KMS-11 (cell line): ENCODE measurements around the gene ZNF273.

ENCODE experiments used
- H2AFZ ChIP-seq: fragments of 200-600 bp; sonication (generic); 2 replicates; pipeline ENCODE4 v1.6.1; 2016; ENCODE audit warnings: antibody characterized with exemption, mixed run types, low read depth
- H3K27ac ChIP-seq: fragments of 200-600 bp; sonication (generic); 2 replicates; pipeline ENCODE4 v1.6.1; 2016; ENCODE audit warnings: mild to moderate bottlenecking, mixed run types
- H3K27me3 ChIP-seq: fragments of 200-600 bp; sonication (generic); 2 replicates; pipeline ENCODE4 v1.6.1; 2017; ENCODE audit warnings: mild to moderate bottlenecking, low read depth, mixed run types, moderate library complexity; ENCODE audit not compliant: insufficient read depth
- H3K36me3 ChIP-seq: fragments of 200-600 bp; sonication (generic); 2 replicates; pipeline ENCODE4 v1.6.1; 2017; ENCODE audit warnings: mild to moderate bottlenecking, mixed run types; ENCODE audit not compliant: insufficient read depth
- H3K4me1 ChIP-seq: fragments of 200-600 bp; sonication (generic); 2 replicates; pipeline ENCODE4 v1.6.1; 2016; ENCODE audit warnings: mild to moderate bottlenecking, low read depth, mixed run types; ENCODE audit not compliant: poor library complexity, severe bottlenecking
- H3K4me2 ChIP-seq: fragments of 200-600 bp; sonication (generic); 2 replicates; pipeline ENCODE4 v1.7.0; 2016; ENCODE audit warnings: mild to moderate bottlenecking, mixed run types
- H3K4me3 ChIP-seq: fragments of 200-600 bp; sonication (generic); IDR thresholded peaks from 2 replicates; pipeline ENCODE4 v1.6.1; 2017; ENCODE audit warnings: low read depth, low read length, mixed read lengths; ENCODE audit not compliant: insufficient read depth
- H3K79me2 ChIP-seq: fragments of 200-600 bp; sonication (generic); 2 replicates; pipeline ENCODE4 v1.6.1; 2016; ENCODE audit warnings: low read depth, mixed run types; ENCODE audit not compliant: insufficient read depth
- H3K9ac ChIP-seq: fragments of 200-600 bp; sonication (generic); 2 replicates; pipeline ENCODE4 v1.6.1; 2016; ENCODE audit warnings: mild to moderate bottlenecking, mixed run types
- H4K20me1 ChIP-seq: fragments of 200-600 bp; sonication (generic); 2 replicates; pipeline ENCODE4 v1.6.1; 2016; ENCODE audit warnings: mild to moderate bottlenecking, mixed run types; ENCODE audit not compliant: insufficient read depth
- CTCF ChIP-seq: fragments of 200-600 bp; sonication (generic); conservative IDR thresholded peaks from 2 replicates; pipeline ENCODE4 v1.6.1; 2017; ENCODE audit warnings: low read depth, mild to moderate bottlenecking, antibody characterized with exemption, low read length, moderate library complexity, mixed read lengths

The ZNF273 gene

GRCh38 chr7:64884913-64885370, 18.1 kb upstream of the ZNF273 start:
- no peaks in the 10 kb centered on the region for H4K20me1 ChIP-seq
- H3K36me3 ChIP-seq: no peaks in the 10 kb centered on the region
- H2AFZ ChIP-seq: no peak overlapping the region
- no peak for TF ChIP-seq CTCF
- H3K9ac ChIP-seq: no peak overlapping the region
- no peaks in the 10 kb centered on the region for H3K4me1 ChIP-seq
- H3K79me2 ChIP-seq: no peaks in the 10 kb centered on the region
- H3K4me3 ChIP-seq: no peak overlapping the region
- H3K27me3 ChIP-seq: no peaks in the 10 kb centered on the region
- H3K27ac ChIP-seq: no peak overlapping the region
- no peak overlapping the region for H3K4me2 ChIP-seq

GRCh38 chr7:64885520-64886240, 17.4 kb upstream of the ZNF273 start:
- Histone ChIP-seq H2AFZ (no peak overlapping the region), H3K27ac (no peak overlapping the region), H4K20me1 (no peaks in the 10 kb centered on the region), H3K4me1 (no peaks in the 10 kb centered on the region), H3K79me2 (no peaks in the 10 kb centered on the region), H3K4me2 (no peak overlapping the region), H3K36me3 (no peaks in the 10 kb centered on the region), H3K27me3 (no peaks in the 10 kb centered on the region), H3K9ac (no peak overlapping the region), H3K4me3 (no peak overlapping the region)
- no peak for TF ChIP-seq CTCF

- no peak overlapping the region for H3K9ac ChIP-seq
- H3K4me2 ChIP-seq: no peak overlapping the region
- no peak overlapping the region for H3K27ac ChIP-seq
- no peak for TF ChIP-seq CTCF
- no peaks in the 10 kb centered on the region for H4K20me1 ChIP-seq
- H3K4me1 ChIP-seq: no peaks in the 10 kb centered on the region
- no peak overlapping the region for H3K4me3 ChIP-seq
- H2AFZ ChIP-seq: no peak overlapping the region
- H3K27me3 ChIP-seq: no peaks in the 10 kb centered on the region
- no peaks in the 10 kb centered on the region for H3K79me2 ChIP-seq
- H3K36me3 ChIP-seq: no peaks in the 10 kb centered on the region
Observed at GRCh38 chr7:64886956-64887545, 16.0 kb upstream of the ZNF273 start.

- no peaks in the 10 kb centered on the region for H3K79me2 ChIP-seq
- no peak overlapping the region for H3K4me3 ChIP-seq
- H3K27me3 ChIP-seq: no peaks in the 10 kb centered on the region
- no peak overlapping the region for H2AFZ ChIP-seq
- H3K4me1 ChIP-seq: no peaks in the 10 kb centered on the region
- TF ChIP-seq CTCF: no peak
- no peak overlapping the region for H3K9ac ChIP-seq
- no peaks in the 10 kb centered on the region for H4K20me1 ChIP-seq
- H3K27ac ChIP-seq: no peak overlapping the region
- no peaks in the 10 kb centered on the region for H3K36me3 ChIP-seq
- H3K4me2 ChIP-seq: no peak overlapping the region
Observed at GRCh38 chr7:64887756-64888508, 15.1 kb upstream of the ZNF273 start.
